NT2/D1 (cell line): ENCODE data around the gene SPOP.

Source experiments
- SUZ12 ChIP-seq: IDR thresholded peaks from 2 replicates; pipeline ENCODE4 v1.6.1; 2011; ENCODE audit not compliant: insufficient read length, insufficient read depth; ENCODE audit errors: extremely low read depth
- YY1 ChIP-seq: IDR thresholded peaks from 2 replicates; pipeline ENCODE4 v1.6.1; 2011; ENCODE audit not compliant: insufficient read length, insufficient read depth

GRCh38 chr17:49646391-49647255 lies 31.3 kb downstream of the SPOP start:
- no peak for TF ChIP-seq YY1
- no peak for TF ChIP-seq SUZ12
